ENCODE measurements around the gene FAAH.

DNA sequence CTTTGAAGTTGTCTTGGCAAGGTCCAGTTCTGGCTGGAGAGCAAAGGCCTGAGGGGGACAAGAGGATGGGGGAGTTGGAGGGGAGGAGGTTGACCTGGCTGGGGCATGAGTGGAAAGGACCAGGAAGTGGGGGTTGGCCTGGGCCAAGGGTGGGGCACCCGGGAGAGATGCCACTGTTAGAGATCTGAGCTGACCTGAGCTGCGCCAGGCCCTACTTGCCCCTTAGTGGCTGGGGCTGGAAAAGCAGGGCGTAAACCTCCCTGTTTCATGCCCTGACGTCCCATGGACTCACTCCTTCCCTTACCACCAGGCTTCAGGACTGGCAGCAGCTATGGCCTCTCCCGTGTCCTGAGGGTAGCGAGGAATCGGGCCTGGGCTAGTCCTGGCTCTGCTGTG is 16.9 kb downstream of the FAAH start:
- no peak for TF ChIP-seq GATA2 (IDR thresholded peaks at IDR 0.05; ENCODE audit: low read depth, low read length)
- TF ChIP-seq GATA3 (IDR thresholded peaks at IDR 0.05; ENCODE audit: low read depth, low read length): no peak

Data from SH-SY5Y (cell line).